Camera-type eye (tissue), 1 donor: ENCODE measurements around the gene DICER1. TPM values are rescaled to one million over a fixed set of nuclear protein-coding genes. Genes with fewer than 3 reads are reported as not detected.

Experiments
- total RNA-seq: library from RNA; depleted of rRNA; stranded (reverse); fragments of >200 nt; gene quantifications from one replicate; pipeline ENCODE4 v1.2.3, GENCODE V29; 2014

DICER1 gene
- 144 TPM for total RNA-seq

DNA sequence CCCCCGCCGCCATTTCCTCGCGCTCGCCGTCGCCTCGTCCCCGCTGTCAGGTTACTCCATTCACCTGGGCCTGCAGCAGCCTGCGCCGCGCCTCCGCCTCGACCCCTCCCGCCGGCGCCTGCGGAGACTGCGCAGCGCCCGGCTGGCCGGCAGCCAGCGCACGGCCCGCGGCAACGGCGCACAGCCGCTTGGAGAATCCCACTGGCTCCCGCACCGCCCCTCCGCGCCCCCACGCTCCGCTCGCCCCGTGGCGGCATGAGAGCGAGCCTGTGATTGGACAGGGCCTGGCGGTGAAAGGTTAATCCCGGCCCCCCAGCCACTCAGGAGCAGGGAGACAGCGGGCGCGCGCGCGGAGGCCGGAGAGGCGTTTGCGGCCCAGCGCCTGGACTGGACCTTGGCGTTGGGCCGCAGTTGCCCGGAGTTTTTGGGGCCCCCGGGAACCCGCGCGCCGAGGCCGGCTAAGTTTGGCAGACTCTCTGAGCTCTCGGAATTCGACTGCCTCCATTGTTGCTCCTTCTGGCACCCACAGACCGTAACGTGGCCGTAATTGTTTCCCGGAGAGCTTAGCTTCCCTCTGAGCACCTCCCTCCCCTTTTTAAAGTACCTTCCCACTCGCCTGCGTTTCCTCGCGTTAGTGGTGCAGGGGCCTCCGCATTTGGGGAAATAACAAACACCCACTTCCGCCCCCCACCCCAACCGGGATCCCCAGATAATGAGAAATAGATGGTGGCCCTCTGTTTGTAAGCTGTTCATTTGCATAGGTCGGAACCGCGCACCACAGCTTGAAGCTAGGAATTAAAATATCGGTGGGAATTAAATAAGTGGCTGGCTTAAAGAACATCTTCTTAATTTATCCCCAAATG, at the start of gene DICER1:
Gene DICER1 (minus strand): TSS at position 203 of the 863 bp plus-strand sequence. CDS start 24,071 bp downstream, outside the sequence.

Other genes with a start within 250 kb of the DICER1 start
- 25.3 TPM for gene CLMN, start 162.4 kb upstream of the DICER1 start, total RNA-seq